GM19463 (cell line): ENCODE data around the gene PPP1R12C.

Source experiments
- ATAC-seq: cut with Tn5 transposase; IDR thresholded peaks from one replicate; pipeline ENCODE4 v1.9.1; 2021; ENCODE audit warnings: mild to moderate bottlenecking, moderate library complexity; ENCODE audit not compliant: unreplicated experiment

The PPP1R12C gene

GRCh38 chr19:55146705-55147273 is 29.4 kb upstream of the PPP1R12C start:
- no peak for ATAC-seq

- ATAC-seq, result no peak
These were observed 28.8 kb upstream of the PPP1R12C start for GRCh38 chr19:55146078-55146704.

- no peak for ATAC-seq
These were observed 27.8 kb upstream of the PPP1R12C start for GRCh38 chr19:55145232-55145631.

GRCh38 chr19:55141696-55142095 is 24.3 kb upstream of the PPP1R12C start:
- no peak for ATAC-seq

- no peak for ATAC-seq
These were observed 20.5 kb upstream of the PPP1R12C start for GRCh38 chr19:55137915-55138314.

- no peak for ATAC-seq
These were observed 19.1 kb upstream of the PPP1R12C start for GRCh38 chr19:55136399-55137102.

GRCh38 chr19:55134736-55135135 is 17.3 kb upstream of the PPP1R12C start:
- ATAC-seq, result no peak

GRCh38 chr19:55133639-55134444 is 16.4 kb upstream of the PPP1R12C start:
- ATAC-seq, result no peak

- no peak for ATAC-seq
These were observed 15.2 kb upstream of the PPP1R12C start for GRCh38 chr19:55132453-55133129.

- no peak for ATAC-seq
These were observed 14.0 kb upstream of the PPP1R12C start for GRCh38 chr19:55131421-55131820.

GRCh38 chr19:55119053-55119452 is 1.6 kb upstream of the PPP1R12C start:
- no peak for ATAC-seq

- ATAC-seq, result no peak
These were observed 1.1 kb upstream of the PPP1R12C start for GRCh38 chr19:55118401-55118991.

GRCh38 chr19:55117663-55118391 is 390 bp upstream of the PPP1R12C start:
- ATAC-seq, result peak; percentile 92

GRCh38 chr19:55116232-55116858 is 1.1 kb downstream of the PPP1R12C start:
- ATAC-seq, result no peak

- no peak for ATAC-seq
These were observed 1.9 kb downstream of the PPP1R12C start for GRCh38 chr19:55115446-55116065.

- no peak for ATAC-seq
These were observed 2.8 kb downstream of the PPP1R12C start for GRCh38 chr19:55114566-55115145.

- no peak for ATAC-seq
These were observed 3.8 kb downstream of the PPP1R12C start for GRCh38 chr19:55113570-55114039.

- ATAC-seq, result no peak
These were observed 4.5 kb downstream of the PPP1R12C start for GRCh38 chr19:55112777-55113569.
